NCI-H526 treated with DMSO at 0.1 percent for 48 hours (cell line): Measurements from ENCODE around the gene ERGIC1.
"Not testable (repeated sequence)": the region's sequence is repeated elsewhere in the genome, so short reads cannot be mapped to it uniquely, and the experiment has no call there.

Experiments
- DNase-seq: peaks from one replicate; lab custom pipeline; 2025; lab: John Stamatoyannopoulos, UW

ERGIC1 gene, protein sequence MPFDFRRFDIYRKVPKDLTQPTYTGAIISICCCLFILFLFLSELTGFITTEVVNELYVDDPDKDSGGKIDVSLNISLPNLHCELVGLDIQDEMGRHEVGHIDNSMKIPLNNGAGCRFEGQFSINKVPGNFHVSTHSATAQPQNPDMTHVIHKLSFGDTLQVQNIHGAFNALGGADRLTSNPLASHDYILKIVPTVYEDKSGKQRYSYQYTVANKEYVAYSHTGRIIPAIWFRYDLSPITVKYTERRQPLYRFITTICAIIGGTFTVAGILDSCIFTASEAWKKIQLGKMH

DNA sequence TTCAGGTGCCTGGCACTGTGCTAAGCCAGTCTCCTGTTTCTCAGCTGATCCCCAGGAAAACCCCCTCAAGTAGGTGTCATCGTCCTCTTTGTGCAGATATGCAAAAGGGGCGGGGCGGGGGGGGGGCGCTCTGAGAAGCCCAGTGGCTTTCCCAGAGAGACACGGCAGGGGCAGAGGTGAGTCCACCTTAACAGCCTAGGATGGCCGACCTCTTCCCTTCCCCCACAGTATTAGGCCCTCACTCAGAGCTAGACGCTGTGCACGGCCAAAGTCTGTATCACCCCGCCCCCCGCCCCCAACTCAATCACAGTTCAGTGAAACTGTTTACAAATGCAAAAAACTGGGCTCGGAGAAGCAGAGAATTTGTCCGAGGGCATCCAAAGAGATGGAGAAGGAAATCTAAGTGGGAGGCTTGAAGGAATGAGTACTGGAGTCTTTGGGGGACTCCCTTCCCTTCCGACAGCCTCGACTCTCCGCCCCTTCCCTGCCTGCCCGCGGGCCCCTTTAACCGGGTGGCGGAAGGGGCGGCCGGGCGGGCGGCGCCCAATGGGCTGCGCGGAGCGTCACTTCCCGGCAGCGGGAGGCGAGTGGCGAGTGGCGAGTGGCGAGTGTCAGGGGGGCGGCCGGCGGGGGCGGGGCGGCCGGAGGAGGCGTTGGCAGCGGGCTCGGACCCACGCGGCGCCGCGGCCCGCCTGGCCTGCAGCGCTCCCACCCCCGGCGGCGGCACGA lies at the start of gene ERGIC1:
ERGIC1 (plus strand) TSS at position 566 of the 729 bp plus-strand sequence; CDS start at position 729, 163 bp downstream.
- DNase-seq, result peak; percentile 20

DNA sequence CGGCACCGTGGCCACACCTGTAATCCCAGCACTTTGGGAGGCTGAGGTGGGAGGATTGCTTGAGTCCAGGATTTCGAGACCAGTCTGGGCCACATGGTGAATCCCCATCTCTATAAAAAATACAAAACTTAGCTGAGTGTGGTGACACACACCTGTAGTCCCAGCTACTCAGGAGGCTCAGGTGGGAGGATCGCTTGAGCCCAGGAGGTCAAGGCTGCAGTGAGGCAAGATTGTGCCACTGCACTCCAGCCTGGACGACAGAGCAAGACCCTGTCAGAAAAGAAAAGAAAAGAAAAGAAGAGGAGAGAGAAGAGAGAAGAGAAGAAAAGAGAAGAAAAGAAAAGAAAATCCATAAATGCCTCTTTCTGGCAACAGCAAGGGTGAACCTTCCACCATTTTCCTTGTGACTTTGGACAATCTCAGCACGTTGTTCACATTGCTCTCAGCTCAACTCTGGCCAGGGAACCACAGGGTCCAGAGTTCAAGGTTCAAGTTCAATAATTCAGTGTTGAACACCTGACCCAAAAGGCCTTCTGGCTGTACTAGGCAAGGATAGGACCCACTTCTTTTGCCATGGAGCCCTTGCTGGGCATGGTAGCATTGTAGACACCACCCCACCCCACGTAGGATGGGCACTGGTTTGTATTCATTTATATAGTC lies 48.5 kb upstream of the ERGIC1 start:
- no peak for DNase-seq

DNA sequence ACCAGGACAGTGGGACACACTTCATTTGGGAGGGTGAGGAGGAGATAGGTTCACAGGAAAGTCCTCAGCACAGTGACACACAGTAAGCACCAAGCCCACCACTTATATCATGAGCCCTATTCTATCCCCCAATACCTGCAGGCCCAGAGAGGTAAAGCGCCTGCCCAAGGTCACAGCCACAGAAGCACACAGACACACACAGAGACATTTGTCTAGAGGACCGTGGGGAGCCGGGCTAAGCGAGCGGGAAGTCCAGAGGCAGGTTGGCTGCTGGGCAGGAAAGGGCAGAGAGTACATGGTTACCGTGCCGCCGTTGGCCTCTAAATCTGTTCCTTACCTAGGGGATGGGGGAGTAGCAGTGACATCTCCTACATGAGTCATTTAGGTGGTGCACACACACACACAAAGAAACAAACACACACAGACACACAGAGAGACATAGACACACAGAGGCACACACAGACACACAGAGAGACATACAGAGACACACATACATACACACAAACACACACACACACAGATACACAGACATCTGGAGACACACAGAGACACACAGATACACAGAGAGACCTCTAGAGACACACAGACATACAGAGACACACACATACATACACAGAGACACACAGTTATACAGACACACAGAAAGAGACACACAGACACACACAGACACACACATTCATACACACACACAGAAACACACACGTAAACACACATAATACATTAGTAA lies 47.2 kb upstream of the ERGIC1 start:
- DNase-seq, result no peak

DNA sequence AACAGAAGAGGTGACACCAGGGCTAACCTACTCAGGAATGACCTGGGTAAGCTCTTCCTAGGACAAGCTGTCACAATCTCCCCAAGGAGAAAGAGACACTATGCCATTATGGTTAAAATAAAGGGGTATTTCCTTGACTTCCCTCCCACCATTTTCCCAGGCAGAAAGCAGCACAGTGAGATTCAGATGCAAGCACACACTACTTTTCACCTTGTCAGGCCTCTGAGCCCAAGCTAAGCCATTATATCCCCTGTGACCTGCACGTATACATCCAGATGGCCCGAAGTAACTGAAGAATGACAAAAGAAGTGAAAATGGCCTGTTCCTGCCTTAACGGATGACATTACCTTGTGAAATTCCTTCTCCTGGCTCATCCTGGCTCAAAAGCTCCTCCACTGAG lies 46.5 kb upstream of the ERGIC1 start:
- DNase-seq, result not testable (repeated sequence)

DNA sequence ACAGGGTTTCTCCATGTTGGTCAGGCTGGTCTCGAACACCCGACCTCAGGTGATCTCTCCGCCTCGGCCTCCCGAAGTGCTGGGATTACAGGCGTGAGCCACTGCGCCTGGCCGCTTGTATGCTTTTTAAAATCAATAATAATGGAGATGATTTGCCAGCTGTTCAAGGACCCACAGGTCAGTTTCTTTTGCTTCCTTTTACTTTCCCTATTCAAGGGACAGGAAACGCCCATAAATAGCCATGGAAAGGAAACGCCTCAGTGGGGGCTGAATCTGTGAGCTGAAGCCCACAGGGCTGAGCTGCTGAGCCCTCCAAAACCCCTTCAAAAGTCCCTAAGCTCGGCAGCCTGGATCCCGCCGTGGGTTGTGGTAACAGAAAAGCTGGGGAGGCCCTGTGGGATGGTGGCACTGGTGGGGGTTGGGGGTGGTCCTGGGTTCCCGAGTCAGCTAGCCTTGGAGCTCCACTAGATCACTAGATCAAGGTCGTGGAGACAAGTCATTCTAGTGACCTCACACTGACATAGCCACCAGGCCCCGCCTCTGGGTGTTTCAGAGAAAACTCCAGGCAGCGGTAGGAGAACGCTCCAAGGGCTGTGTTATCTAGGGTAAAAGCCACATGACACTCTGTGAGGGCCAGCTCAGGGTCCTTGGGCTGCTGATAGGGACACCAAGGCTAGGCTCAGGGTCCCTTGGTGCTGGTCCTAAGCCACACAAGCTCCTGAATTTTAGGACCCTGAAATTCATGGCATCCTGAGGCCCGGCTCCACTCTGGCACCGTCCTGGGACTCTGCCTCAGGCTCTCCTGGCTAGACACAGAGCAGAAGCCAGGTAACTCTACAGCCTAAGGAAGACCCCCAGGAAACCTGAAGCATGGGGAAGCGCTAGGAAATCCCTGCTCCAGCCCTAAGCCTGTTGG lies 45.0 kb upstream of the ERGIC1 start:
- no peak for DNase-seq

DNA sequence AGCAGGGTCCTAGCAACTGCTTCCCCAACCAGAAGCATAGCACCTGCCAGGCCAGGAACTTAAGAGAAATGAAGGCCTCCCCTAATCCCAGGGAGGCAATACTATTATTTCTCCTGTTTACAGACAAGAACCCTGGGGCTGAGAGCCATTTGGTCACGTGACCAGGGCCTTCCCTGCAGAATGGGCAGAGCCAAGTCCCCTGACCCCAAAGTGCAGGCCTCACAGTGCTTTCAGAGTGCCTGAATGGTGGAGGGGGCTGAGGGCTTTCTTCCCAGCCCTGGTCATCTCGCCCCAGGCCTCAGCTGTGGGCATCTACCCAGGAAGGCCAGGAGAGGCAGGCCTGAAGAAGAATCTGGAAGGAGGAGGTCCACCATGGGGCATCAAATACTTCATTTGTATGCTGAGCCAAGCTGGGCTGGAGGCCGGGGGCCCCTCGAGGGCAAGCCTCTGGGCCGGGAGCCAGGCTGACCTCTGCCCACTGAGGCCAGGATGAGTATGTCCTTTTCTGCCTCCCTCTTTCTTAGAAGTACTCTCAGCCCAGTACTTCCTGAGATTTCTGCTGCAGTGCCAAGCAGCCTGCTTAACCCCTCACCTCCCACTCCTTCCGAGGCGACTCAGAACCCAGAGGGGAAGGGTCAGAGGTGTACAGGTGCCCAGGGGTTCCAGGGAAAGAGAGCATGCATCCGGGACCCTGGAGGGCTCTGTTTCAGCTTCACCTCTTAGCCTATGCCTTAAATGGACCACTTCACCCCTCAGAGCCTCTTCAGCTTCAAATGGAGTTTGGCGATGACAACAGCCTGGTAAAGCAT lies 44.2 kb upstream of the ERGIC1 start:
- no peak for DNase-seq

DNA sequence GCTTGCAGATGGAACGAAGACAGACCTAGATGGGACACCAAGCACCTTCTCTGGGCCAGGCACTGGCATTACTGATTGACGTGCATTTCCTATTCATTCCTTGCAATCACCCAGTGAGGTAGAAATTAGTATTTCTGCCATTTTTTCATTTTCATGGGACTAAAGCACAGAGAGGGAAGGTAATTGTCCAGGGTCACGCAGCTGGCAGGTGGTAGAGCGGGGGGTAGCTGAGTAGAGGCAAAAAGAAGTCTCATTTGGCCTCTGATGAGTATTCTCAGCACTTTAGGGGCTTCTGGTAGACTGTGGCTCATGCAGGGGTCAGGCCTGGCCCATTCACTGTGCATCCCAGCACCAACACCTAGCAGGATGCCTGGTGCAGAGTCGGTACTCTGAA lies 43.6 kb upstream of the ERGIC1 start:
- no peak for DNase-seq

DNA sequence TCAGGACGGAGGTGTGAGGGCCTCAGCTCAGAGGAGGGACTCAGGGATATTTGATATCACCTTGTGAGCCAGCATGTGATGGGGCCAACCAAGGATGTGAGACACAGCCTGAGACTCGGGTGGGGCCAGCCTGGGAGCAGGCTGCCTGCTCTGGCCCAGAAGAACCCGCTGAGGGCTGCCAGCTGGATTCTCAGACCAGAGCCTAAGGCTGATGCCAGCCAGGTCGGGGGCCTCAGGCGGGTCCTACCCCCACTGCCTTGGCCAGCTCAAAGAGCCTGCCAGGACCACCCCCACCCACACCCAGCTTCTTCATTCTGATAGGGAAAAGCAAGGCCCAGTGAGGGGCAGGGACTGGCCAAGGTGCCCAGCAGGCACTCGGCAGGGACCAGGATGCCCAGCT lies 42.8 kb upstream of the ERGIC1 start:
- no peak for DNase-seq

DNA sequence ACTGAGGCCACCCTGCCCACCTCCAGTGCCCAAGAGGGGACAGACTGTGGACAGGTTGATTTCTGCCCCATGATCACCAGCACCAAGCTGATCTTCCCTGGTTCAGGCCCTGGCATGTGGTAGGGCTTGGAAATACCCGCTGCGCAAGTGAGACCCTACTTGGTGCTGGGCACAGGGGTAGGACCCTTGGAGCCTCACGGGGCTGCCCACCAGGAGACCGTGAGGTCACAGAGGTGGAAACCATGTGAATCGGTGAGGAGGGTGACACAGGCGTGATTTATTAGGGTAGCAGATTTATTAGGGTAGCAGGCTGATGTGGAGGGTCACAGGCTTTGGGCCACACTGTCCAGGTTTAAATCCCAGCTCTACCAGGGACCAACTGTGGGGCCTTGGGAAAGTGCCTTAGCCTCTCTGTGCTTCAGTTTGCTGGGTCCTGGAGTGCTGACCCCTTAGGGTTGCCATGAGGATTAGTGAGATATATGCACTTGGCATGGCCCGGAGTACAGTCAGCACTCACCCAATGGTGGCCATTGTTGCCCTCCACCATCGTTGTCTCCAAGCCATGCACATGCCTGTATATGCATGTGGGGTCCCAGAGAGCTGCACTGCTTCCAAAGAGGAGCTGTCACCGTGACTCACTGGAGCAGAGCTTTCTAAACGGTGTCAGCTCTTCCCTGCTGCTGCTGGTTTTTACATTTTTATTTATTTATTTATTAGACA lies 42.2 kb upstream of the ERGIC1 start:
- no peak for DNase-seq

DNA sequence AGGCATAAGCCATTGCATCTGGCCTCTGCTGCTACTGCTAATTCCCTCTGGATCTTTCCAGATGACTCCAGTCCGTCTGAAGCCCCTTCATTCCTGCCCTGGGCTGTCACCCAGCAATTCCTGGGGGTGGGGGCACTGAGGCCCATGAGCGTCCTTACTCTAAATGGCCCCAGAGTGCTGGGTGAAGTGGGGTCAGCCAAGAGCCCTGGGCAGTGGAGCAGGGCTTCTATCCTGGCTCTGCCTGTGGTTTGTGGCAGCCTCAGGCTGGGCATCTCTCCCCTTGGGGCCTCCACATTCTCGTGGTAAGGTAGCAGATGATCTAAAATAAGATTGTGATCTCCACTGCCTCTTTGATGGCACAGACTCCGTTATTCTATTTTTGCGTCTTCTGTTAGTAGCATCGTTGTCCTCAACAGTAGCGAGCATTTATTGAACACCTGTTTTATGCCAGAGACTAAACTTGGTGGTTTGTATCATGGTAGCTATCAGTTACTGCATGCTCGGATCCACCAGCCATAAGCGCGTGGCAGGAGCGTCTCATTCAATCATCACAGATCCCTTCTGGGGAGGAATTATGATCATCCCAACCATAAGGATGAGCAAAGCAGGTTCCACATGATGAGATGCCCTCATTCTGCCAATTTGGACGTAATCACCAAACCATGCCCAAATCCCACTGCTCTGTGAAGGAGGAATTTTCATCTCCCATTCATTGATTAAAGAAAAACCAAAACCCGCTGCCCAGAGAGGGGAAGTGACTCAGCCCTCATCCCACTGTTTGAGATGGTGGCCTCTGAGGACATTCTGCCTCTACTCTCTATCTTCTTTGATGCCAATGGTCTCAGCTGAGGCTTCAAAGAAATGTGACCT lies 41.1 kb upstream of the ERGIC1 start:
- no peak for DNase-seq

DNA sequence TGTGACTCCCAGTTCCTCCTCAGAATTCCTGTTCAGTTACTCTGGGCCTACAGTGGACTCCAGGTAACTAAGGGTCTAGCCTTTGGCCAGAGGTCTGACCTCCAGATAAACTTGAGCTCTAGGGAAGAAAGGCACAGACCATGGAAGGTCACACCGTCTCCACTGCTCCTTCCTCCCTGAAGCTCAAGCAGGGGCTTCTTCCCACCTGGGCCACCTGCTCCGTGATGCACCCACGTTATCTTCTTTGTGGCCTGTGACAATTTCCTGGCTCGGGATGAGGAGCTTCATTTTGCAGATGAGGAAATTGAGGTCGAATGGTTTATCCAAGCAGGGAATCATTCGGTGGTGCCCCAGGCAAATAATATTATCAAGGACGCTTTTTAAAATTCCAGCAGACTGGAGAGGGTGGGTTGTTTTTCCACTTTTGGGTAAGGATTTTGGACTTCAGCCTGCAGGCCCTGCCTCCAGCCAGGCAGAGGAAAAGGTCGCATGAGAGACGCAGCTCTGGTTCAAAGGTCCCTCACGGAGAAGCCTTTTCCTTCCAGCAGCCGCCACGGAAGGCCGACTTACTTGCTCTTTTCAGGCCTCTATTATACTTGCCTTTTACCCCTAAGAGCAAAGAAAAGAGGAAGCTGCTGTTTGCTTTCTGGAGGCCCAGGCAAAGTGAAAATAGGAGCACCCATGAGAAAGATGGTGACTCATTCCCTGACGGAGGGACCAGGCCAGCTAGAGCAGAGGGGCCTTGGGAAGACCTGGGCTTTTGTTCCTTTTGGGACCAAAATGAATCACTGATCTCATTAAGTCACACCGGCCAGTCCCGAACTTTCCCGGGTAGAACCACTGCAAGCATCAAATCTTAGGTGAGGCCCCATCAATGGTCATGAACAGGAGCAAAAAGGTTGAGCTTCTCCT lies 40.2 kb upstream of the ERGIC1 start:
- no peak for DNase-seq

DNA sequence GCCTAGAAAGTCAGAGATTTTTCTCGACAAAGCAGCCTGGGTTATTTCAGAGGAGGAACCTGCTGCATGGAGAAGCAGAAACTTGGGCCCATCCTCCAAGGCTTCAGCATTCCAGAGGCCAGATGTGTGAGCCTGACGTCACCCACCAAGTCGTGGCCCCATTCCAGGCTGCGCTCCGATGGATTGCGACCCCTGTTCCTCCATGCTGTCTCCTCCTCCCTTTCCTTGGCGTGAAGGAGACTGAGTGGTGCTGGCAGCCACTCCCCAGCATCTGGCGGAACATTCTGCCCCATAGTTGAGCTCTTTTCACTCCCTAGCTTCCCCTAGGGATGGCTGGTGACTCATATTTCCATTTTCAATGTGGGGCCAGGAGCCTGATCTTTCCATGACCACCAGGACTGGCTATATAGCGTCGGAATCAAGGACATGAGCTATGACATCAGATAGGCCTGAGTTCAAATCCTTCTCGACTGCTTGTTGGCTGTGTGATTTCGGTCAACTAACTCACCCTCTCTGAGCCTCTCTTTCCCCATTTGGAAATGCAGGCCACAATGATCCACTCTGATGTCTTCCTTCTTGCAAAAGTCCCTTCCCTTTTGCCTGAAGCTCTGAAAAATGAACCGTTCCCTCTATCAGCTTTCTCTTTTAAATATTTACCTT lies 38.6 kb upstream of the ERGIC1 start:
- no peak for DNase-seq

DNA sequence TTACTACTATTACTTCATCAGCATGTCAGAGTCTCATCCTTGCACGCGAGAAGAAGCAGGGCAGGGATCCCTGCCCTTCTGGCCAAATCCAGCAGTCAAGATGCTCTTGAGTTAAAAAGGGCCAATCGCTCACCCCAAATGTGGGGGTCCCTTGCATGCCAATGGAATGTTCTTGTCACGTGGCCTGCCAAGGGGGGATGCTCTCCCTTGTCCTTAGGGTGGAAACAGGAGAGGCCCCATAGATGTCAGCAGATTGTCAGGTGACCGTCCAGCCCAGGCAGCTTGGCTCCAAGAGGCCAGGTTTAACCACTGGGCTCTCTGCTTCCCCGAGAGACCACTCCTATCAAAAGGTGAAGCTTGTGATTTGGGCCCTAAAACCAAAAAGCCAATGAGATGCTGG lies 37.7 kb upstream of the ERGIC1 start:
- no peak for DNase-seq

DNA sequence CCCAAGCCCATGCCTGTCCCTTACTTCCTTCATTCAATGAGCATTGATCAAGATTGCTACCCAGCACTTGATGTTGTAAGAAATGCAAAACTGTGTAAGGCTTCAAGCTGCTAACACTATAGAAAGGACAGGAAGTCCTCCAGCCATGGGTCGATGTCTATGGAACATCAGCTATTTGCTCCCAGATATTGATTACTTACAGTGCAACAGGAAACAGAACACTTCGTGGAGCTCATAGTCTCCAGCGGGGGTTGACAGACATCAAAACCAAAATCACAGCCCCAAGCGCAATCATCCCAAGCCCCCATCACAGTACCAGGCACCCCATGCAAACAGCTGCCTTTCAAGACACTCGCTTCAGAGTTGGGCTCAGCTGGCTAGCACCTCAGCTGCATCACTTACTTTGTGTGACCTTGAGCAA lies 36.3 kb upstream of the ERGIC1 start:
- no peak for DNase-seq

DNA sequence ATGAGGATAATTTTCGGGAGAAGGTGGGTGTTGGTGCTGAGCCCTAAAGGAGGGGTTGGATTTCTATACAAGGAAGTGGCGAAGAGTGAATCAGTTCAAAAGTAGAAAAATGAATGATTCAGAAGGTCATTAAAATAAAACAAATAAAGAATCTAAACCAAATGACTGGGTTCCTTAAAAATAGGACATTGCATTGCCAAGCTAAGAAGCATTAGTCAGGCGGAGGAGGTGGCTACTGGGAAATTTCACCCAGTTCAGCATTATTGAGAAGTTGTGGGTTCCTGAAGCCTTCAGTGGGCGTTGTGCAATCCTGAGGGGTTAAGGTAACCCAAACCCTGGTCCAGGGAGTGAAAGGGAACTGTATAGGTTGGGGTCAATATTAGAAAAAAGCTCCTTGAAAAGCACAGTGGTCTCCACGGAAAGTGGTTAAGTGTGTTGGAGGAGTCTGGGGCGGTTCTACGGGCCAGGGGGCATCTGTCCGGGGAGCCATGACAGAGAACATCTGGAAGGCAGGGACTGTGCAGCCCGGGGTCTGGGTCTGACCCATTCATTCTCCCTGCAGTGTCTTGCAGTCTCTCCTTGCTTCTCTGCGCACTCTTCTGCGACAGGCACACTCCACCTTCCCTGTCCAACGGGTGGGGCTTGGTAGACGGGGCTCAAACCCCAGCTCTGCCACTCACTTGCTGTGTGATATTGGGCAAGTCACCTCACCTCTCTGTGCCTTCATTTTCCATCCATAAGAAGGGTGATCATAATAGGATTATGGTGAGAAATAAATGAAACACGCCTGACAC lies 35.4 kb upstream of the ERGIC1 start:
- DNase-seq, result no peak

DNA sequence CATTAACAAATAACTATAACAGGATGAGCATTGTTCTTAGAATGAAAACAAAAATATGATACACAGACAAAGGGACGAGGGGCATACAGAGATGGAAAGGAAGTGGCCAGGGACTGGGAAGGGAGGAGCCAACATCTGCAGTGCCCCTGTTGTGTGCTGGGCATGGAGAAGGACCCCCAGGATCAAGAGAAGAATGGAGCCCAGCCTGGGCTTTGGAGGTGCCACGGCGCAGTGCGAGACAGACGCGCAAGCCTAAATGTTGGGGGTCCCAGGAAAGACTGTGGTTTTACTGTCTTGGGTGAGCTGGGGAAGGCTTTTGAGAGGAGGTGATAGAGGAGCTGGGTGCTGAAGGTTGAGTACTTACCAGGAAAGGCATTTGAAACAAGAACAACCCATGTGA lies 34.6 kb upstream of the ERGIC1 start:
- no peak for DNase-seq
